B cell (primary cell): ENCODE measurements around the gene MBTPS1. TPM values are rescaled to one million over a fixed set of nuclear protein-coding genes. Genes with fewer than 3 reads are reported as not detected.

ENCODE experiments used
- ATAC-seq: fragments of 200-7000 bp; cut with Tn5 transposase; one replicate; pipeline ENCODE4 v1.10.0; 2021; ENCODE audit warnings: low read depth, mild to moderate bottlenecking, moderate number of reproducible peaks, moderate library complexity
- CTCF ChIA-PET: fragments of 350-600 bp; sonication (Branson Sonifier 250); formaldehyde crosslinking; loops from one replicate; lab custom pipeline; 2021; ENCODE audit warnings: antibody characterized with exemption, inconsistent platforms; lab: Charles Lee
- POLR2A ChIA-PET: fragments of 350-600 bp; sonication (Branson Sonifier 250); formaldehyde crosslinking; loops from one replicate; lab custom pipeline; 2021; ENCODE audit warnings: antibody characterized with exemption; lab: Charles Lee
- DNase-seq: peaks from one replicate; pipeline ENCODE4 v3.0.0; 2013
- H2AFZ ChIP-seq: 2 replicates; pipeline ENCODE4 v1.6.1; 2012; ENCODE audit warnings: mild to moderate bottlenecking, low read depth, low read length; ENCODE audit not compliant: insufficient read depth, poor library complexity, severe bottlenecking
- H3K27ac ChIP-seq, 2 donors: 1 replicate in 1 of 2; 2 replicates in 1 of 2; pipeline ENCODE4 v1.5.1; 2012 to 2013; ENCODE audit warnings: low read length in 2 of 2, mild to moderate bottlenecking in 2 of 2, moderate library complexity in 1 of 2
- H3K27me3 ChIP-seq, 4 experiments: fragments of 200-600 bp in 1 of 4; sonication (generic) in 1 of 4; replicated peaks in 1 of 4; 1 replicate in 2 of 4; 2 replicates in 2 of 4; pipeline versions ENCODE4 v1.6.1 to v1.7.0; 2013 to 2016; ENCODE audit warnings: low read length in 3 of 4, mild to moderate bottlenecking in 2 of 4, mixed read lengths in 1 of 4, moderate library complexity in 1 of 4; ENCODE audit not compliant: insufficient read depth in 4 of 4, control insufficient read depth in 3 of 4; ENCODE audit errors: control extremely low read depth in 1 of 4
- H3K36me3 ChIP-seq, 2 experiments: replicated peaks in 1 of 2; 1 replicate in 1 of 2; 2 replicates in 1 of 2; pipeline versions ENCODE4 v1.6.1 to v1.7.1; 2013; ENCODE audit warnings: low read length in 1 of 2; ENCODE audit not compliant: insufficient read depth in 2 of 2, control insufficient read depth in 1 of 2; ENCODE audit errors: control extremely low read depth in 1 of 2, extremely low read depth in 1 of 2
- H3K4me1 ChIP-seq, 2 donors: fragments of 200-600 bp in 1 of 2; sonication (generic) in 1 of 2; 1 replicate in 1 of 2; 2 replicates in 1 of 2; pipeline versions ENCODE4 v1.5.1 to v1.6.1; 2013 to 2017; ENCODE audit warnings: low read length in 2 of 2; ENCODE audit not compliant: control insufficient read depth in 2 of 2, insufficient read depth in 2 of 2
- H3K4me2 ChIP-seq: replicated peaks from 2 replicates; pipeline ENCODE3; 2012; ENCODE audit warnings: mild to moderate bottlenecking, low read depth, low read length; ENCODE audit not compliant: poor library complexity, severe bottlenecking
- H3K4me3 ChIP-seq, 5 experiments: fragments of 200-600 bp in 1 of 5; sonication (generic) in 1 of 5; 1 replicate in 3 of 5; 2 replicates in 2 of 5; pipeline versions ENCODE4 v1.5.1 to v1.7.0; 2011 to 2016; ENCODE audit warnings: low read length in 4 of 5, mild to moderate bottlenecking in 4 of 5, low read depth in 2 of 5, control low read depth in 1 of 5, moderate library complexity in 1 of 5; ENCODE audit not compliant: insufficient read depth in 1 of 5; ENCODE audit errors: control extremely low read depth in 1 of 5, extremely low read depth in 1 of 5
- H3K79me2 ChIP-seq: fragments of 200-600 bp; sonication (generic); one replicate; pipeline ENCODE4 v1.6.0; 2016; ENCODE audit warnings: low read length; ENCODE audit not compliant: control insufficient read depth, insufficient read depth
- H3K9ac ChIP-seq: fragments of 200-600 bp; sonication (generic); 2 replicates; pipeline ENCODE4 v1.6.1; 2017; ENCODE audit warnings: mild to moderate bottlenecking, low read length, moderate library complexity
- H3K9me3 ChIP-seq, 3 donors: one replicate each; pipeline versions ENCODE4 v1.6.1 to v1.7.1; 2013; ENCODE audit warnings: low read length in 2 of 3; ENCODE audit not compliant: control insufficient read depth in 2 of 3, insufficient read depth in 1 of 3; ENCODE audit errors: control extremely low read depth in 1 of 3
- H4K20me1 ChIP-seq: 2 replicates; pipeline ENCODE4 v1.6.0; 2012; ENCODE audit warnings: mild to moderate bottlenecking, low read length; ENCODE audit not compliant: insufficient read depth, control insufficient read depth, poor library complexity, severe bottlenecking
- H3K27ac Mint-ChIP-seq: one replicate; pipeline ENCODE4 v1.8.0; 2021; ENCODE audit warnings: mixed read lengths
- H3K27me3 Mint-ChIP-seq: one replicate; pipeline ENCODE4 v1.8.0; 2021; ENCODE audit warnings: mixed read lengths
- H3K4me1 Mint-ChIP-seq: one replicate; pipeline ENCODE4 v1.8.0; 2021; ENCODE audit warnings: mixed read lengths
- H3K4me3 Mint-ChIP-seq: one replicate; pipeline ENCODE4 v1.8.0; 2021; ENCODE audit warnings: mixed read lengths
- H3K9me3 Mint-ChIP-seq: one replicate; pipeline ENCODE4 v1.8.0; 2022; ENCODE audit warnings: mixed read lengths; ENCODE audit not compliant: insufficient read depth
- CTCF ChIP-seq: fragments of 200-600 bp; IDR thresholded peaks from one replicate; pipeline ENCODE4 v1.8.0; 2022; ENCODE audit warnings: antibody characterized with exemption, mild to moderate bottlenecking
- EZH2 ChIP-seq: IDR thresholded peaks from 2 replicates; pipeline ENCODE4 v1.6.1; 2012; ENCODE audit warnings: borderline replicate concordance, low read depth, mild to moderate bottlenecking, moderate library complexity, low read length; ENCODE audit not compliant: insufficient read depth, poor library complexity, severe bottlenecking
- WGBS: methylation state at CpG from one replicate; pipeline ENCODE4 v1.1.5; 2013; ENCODE audit warnings: missing lambda C conversion rate; ENCODE audit not compliant: insufficient coverage; 5-methylcytosine and 5-hydroxymethylcytosine counted together
- intact Hi-C: fragments of 100-400 bp; cut with micrococcal nuclease; formaldehyde crosslinking; loops from one replicate; pipeline ENCODE4 v1.10.0; 2022
- polyA plus RNA-seq: library from polyadenylated mRNA; depleted of rRNA; stranded (reverse); fragments of >200 nt; gene quantifications from 2 replicates; pipeline ENCODE4 v1.2.3, GENCODE V29; 2012
- total RNA-seq, 2 donors: library from RNA; stranded (reverse); fragments of 120-200 nt in 1 of 2; gene quantifications; 1 replicate in 1 of 2; 2 replicates in 1 of 2; pipeline versions ENCODE4 v1.2.3 to v1.2.4, GENCODE V29; 2013 to 2022

Gene MBTPS1
- total and polyA plus RNA-seq, 2 donors (not counting 1 experiment from before 2014, with no cell fraction given) = 85.9 to 120 TPM

- intact Hi-C loops = no loop called here
- H3K79me2 ChIP-seq = peaks cover 94% of the 10 kb centered on the region
- H3K4me3 ChIP-seq = no peak overlapping the region
- WGBS = 83% methylated on average over 2 of the region's 5 CpGs
- no peak for TF ChIP-seq EZH2
- TF ChIP-seq CTCF = no peak
- H3K27ac ChIP-seq = no peak overlapping the region
- Mint-ChIP-seq H3K9me3 (no peaks in the 10 kb centered on the region), H3K4me1 (peaks cover 23% of the 10 kb centered on the region), H3K4me3 (no peak overlapping the region), H3K27me3 (no peaks in the 10 kb centered on the region), H3K27ac (no peak overlapping the region)
- H3K9me3 ChIP-seq = no peaks in the 10 kb centered on the region
- ChIA-PET CTCF (no interaction called here), POLR2A (no interaction called here)
- ATAC-seq = no peak
- no peak overlapping the region for H3K4me2 ChIP-seq
- H3K36me3 ChIP-seq = peaks cover 8 to 29% of the 10 kb centered on the region in 2 experiments
- H3K4me1 ChIP-seq = no peaks in the 10 kb centered on the region
- no peak overlapping the region for H3K9ac ChIP-seq
- no peaks in the 10 kb centered on the region for H3K27me3 ChIP-seq
- H2AFZ ChIP-seq = no peak overlapping the region
- peaks cover 90% of the 10 kb centered on the region for H4K20me1 ChIP-seq
- DNase-seq = no peak
Observed at GRCh38 chr16:84103678-84104077, 13.1 kb downstream of the MBTPS1 start.

GRCh38 chr16:84098939-84099338, 17.8 kb downstream of the MBTPS1 start:
- H3K27ac ChIP-seq = no peak overlapping the region
- TF ChIP-seq EZH2 (no peak), CTCF (no peak)
- H3K9me3 ChIP-seq = no peaks in the 10 kb centered on the region
- ATAC-seq (no peak), DNase-seq (no peak)
- H3K4me1 Mint-ChIP-seq = peaks cover 9% of the 10 kb centered on the region
- H3K4me3 Mint-ChIP-seq = no peak overlapping the region
- H3K4me2 ChIP-seq = no peak overlapping the region
- peaks cover 17 to 56% of the 10 kb centered on the region in 2 experiments for H3K36me3 ChIP-seq
- H3K79me2 ChIP-seq = peaks cover 70% of the 10 kb centered on the region
- no peak overlapping the region for H3K4me3 ChIP-seq
- no peaks in the 10 kb centered on the region for H3K4me1 ChIP-seq
- no peak overlapping the region for H3K9ac ChIP-seq
- ChIA-PET POLR2A (no interaction called here), CTCF (no interaction called here)
- no peak overlapping the region for H3K27ac Mint-ChIP-seq
- 100% methylated on average over 5 of the region's 7 CpGs for WGBS
- no peak overlapping the region for H2AFZ ChIP-seq
- intact Hi-C loops = no loop called here
- H3K27me3 Mint-ChIP-seq = no peaks in the 10 kb centered on the region
- peaks cover 83% of the 10 kb centered on the region for H4K20me1 ChIP-seq
- H3K9me3 Mint-ChIP-seq = no peaks in the 10 kb centered on the region
- H3K27me3 ChIP-seq = no peaks in the 10 kb centered on the region
